A549 (cell line): Measurements from ENCODE around the gene HSPA2.

Source experiments
- CEBPB ChIP-seq, 2 experiments: fragments of >200 bp in 1 of 2; sonication (Bioruptor Twin) in 1 of 2; formaldehyde crosslinking in 1 of 2; IDR thresholded peaks; 2 replicates each; pipeline ENCODE4 v1.6.1; 2012 to 2016
- CTCF ChIP-seq: fragments of >200 bp; sonication (Bioruptor Twin); formaldehyde crosslinking; IDR thresholded peaks from 3 replicates; pipeline ENCODE4 v1.5.1; 2016
- MYC ChIP-seq: IDR thresholded peaks from 2 replicates; pipeline ENCODE4 v1.6.1; 2012; ENCODE audit warnings: mild to moderate bottlenecking, inconsistent platforms, low read length, improper control_type of control experiment, borderline replicate concordance
- POLR2A ChIP-seq: IDR thresholded peaks from 2 replicates; pipeline ENCODE4 v1.6.1; 2012; ENCODE audit warnings: mild to moderate bottlenecking, low read length

GRCh38 chr14:64541972-64542835, 1.7 kb downstream of the HSPA2 start:
- TF ChIP-seq CEBPB (IDR thresholded peaks at IDR 0.05) = no peak
- TF ChIP-seq MYC = no peak
- TF ChIP-seq CTCF = no peak
- no peak for TF ChIP-seq POLR2A
